T-helper 2 cell treated with Interferon-gamma antibody and Interleukin-4, amounts not matched to agents 5 μg/mL and 100 μg/mL, for 36 hours (primary cell): ENCODE measurements around the gene ZNF423.
A peak's percentile ranks its signal among the peaks of the same experiment; 100 is the strongest.

Experiments
- DNase-seq: peaks from one replicate; pipeline ENCODE4 v3.0.0; 2021; ENCODE audit warnings: low spot score
- H3K27ac Mint-ChIP-seq: one replicate; pipeline ENCODE4 v1.8.0; 2021; ENCODE audit warnings: mild to moderate bottlenecking, mixed read lengths
- H3K27me3 Mint-ChIP-seq: one replicate; pipeline ENCODE4 v1.8.0; 2021; ENCODE audit warnings: low read depth, mixed read lengths
- H3K36me3 Mint-ChIP-seq: one replicate; pipeline ENCODE4 v1.8.0; 2021; ENCODE audit warnings: low read depth, mixed read lengths
- H3K4me1 Mint-ChIP-seq: one replicate; pipeline ENCODE4 v1.8.0; 2021; ENCODE audit warnings: low read depth, mixed read lengths
- H3K4me3 Mint-ChIP-seq: one replicate; pipeline ENCODE4 v1.8.0; 2022; ENCODE audit warnings: mild to moderate bottlenecking, moderate library complexity, mixed read lengths
- H3K9me3 Mint-ChIP-seq: one replicate; pipeline ENCODE4 v1.8.0; 2021; ENCODE audit warnings: mixed read lengths

Gene ZNF423

GRCh38 chr16:49859125-49859811, 3.4 kb upstream of the ZNF423 start:
- Mint-ChIP-seq H3K27ac (no peak overlapping the region), H3K4me3 (peak overlapping the region; percentile 64)

GRCh38 chr16:49858200-49859124, 2.5 kb upstream of the ZNF423 start:
- H3K9me3 Mint-ChIP-seq: no peaks in the 10 kb centered on the region
- peaks cover 54% of the 10 kb centered on the region for H3K27me3 Mint-ChIP-seq
- peak; percentile 30 for DNase-seq
- no peak overlapping the region for H3K27ac Mint-ChIP-seq
- no peak overlapping the region for H3K4me3 Mint-ChIP-seq
- H3K4me1 Mint-ChIP-seq: peaks cover 5% of the 10 kb centered on the region
- H3K36me3 Mint-ChIP-seq: no peaks in the 10 kb centered on the region

More at GRCh38 chr16:49859125-49859811, 3.4 kb upstream of the ZNF423 start:
- Mint-ChIP-seq H3K27me3 (peaks cover 50% of the 10 kb centered on the region), H3K36me3 (no peaks in the 10 kb centered on the region), H3K9me3 (no peaks in the 10 kb centered on the region), H3K4me1 (peaks cover 5% of the 10 kb centered on the region)
- DNase-seq: no peak

- H3K4me3 Mint-ChIP-seq: peak overlapping the region; percentile 82
- peaks cover 5% of the 10 kb centered on the region for H3K4me1 Mint-ChIP-seq
- peaks cover 57% of the 10 kb centered on the region for H3K27me3 Mint-ChIP-seq
Observed at GRCh38 chr16:49857423-49858181, 1.7 kb upstream of the ZNF423 start.

GRCh38 chr16:49856672-49857330, 889 bp upstream of the ZNF423 start:
- no peaks in the 10 kb centered on the region for H3K36me3 Mint-ChIP-seq
- H3K4me1 Mint-ChIP-seq: peaks cover 5% of the 10 kb centered on the region
- peak; percentile 21 for DNase-seq
- H3K4me3 Mint-ChIP-seq: peak overlapping the region; percentile 69
- peaks cover 58% of the 10 kb centered on the region for H3K27me3 Mint-ChIP-seq
- no peak overlapping the region for H3K27ac Mint-ChIP-seq
- no peaks in the 10 kb centered on the region for H3K9me3 Mint-ChIP-seq

More at GRCh38 chr16:49857423-49858181, 1.7 kb upstream of the ZNF423 start:
- DNase-seq: peak; percentile 33
- Mint-ChIP-seq H3K27ac (no peak overlapping the region), H3K36me3 (no peaks in the 10 kb centered on the region), H3K9me3 (no peaks in the 10 kb centered on the region)

GRCh38 chr16:49855280-49855821, 561 bp downstream of the ZNF423 start:
- H3K36me3 Mint-ChIP-seq: no peaks in the 10 kb centered on the region
- H3K27me3 Mint-ChIP-seq: peaks cover 53% of the 10 kb centered on the region
- no peak overlapping the region for H3K27ac Mint-ChIP-seq
- H3K4me3 Mint-ChIP-seq: peak overlapping the region; percentile 15
- no peaks in the 10 kb centered on the region for H3K9me3 Mint-ChIP-seq
- DNase-seq: peak; percentile 38
- peaks cover 5% of the 10 kb centered on the region for H3K4me1 Mint-ChIP-seq

GRCh38 chr16:49854796-49855203, 1.1 kb downstream of the ZNF423 start:
- no peaks in the 10 kb centered on the region for H3K36me3 Mint-ChIP-seq
- H3K27ac Mint-ChIP-seq: no peak overlapping the region
- H3K27me3 Mint-ChIP-seq: peaks cover 48% of the 10 kb centered on the region
- H3K9me3 Mint-ChIP-seq: no peaks in the 10 kb centered on the region
- peaks cover 5% of the 10 kb centered on the region for H3K4me1 Mint-ChIP-seq
- DNase-seq: no peak
- H3K4me3 Mint-ChIP-seq: no peak overlapping the region

GRCh38 chr16:49854188-49854795, 1.6 kb downstream of the ZNF423 start:
- DNase-seq: no peak
- Mint-ChIP-seq H3K36me3 (no peaks in the 10 kb centered on the region), H3K27ac (no peak overlapping the region), H3K4me1 (peaks cover 3% of the 10 kb centered on the region), H3K4me3 (peak overlapping the region; percentile 62), H3K27me3 (peaks cover 44% of the 10 kb centered on the region), H3K9me3 (no peaks in the 10 kb centered on the region)

GRCh38 chr16:49852279-49852678, 3.6 kb downstream of the ZNF423 start:
- Mint-ChIP-seq H3K36me3 (no peaks in the 10 kb centered on the region), H3K4me3 (no peak overlapping the region), H3K4me1 (no peaks in the 10 kb centered on the region), H3K27me3 (peaks cover 39% of the 10 kb centered on the region), H3K27ac (no peak overlapping the region), H3K9me3 (no peaks in the 10 kb centered on the region)
- DNase-seq: no peak

- Mint-ChIP-seq H3K4me3 (no peak overlapping the region), H3K4me1 (no peaks in the 10 kb centered on the region), H3K36me3 (no peaks in the 10 kb centered on the region), H3K27ac (no peak overlapping the region), H3K9me3 (no peaks in the 10 kb centered on the region), H3K27me3 (peaks cover 40% of the 10 kb centered on the region)
- no peak for DNase-seq
Observed at GRCh38 chr16:49851468-49851787, 4.5 kb downstream of the ZNF423 start.

- no peak for DNase-seq
- Mint-ChIP-seq H3K27ac (no peak overlapping the region), H3K36me3 (no peaks in the 10 kb centered on the region), H3K27me3 (peaks cover 39% of the 10 kb centered on the region), H3K4me3 (no peak overlapping the region), H3K4me1 (no peaks in the 10 kb centered on the region), H3K9me3 (no peaks in the 10 kb centered on the region)
Observed at GRCh38 chr16:49850558-49851467, 5.1 kb downstream of the ZNF423 start.

GRCh38 chr16:49849754-49850108, 6.2 kb downstream of the ZNF423 start:
- Mint-ChIP-seq H3K4me3 (no peak overlapping the region), H3K4me1 (no peaks in the 10 kb centered on the region), H3K27ac (no peak overlapping the region), H3K36me3 (no peaks in the 10 kb centered on the region), H3K9me3 (no peaks in the 10 kb centered on the region), H3K27me3 (peaks cover 39% of the 10 kb centered on the region)
- no peak for DNase-seq

- DNase-seq: no peak
- Mint-ChIP-seq H3K27me3 (peaks cover 35% of the 10 kb centered on the region), H3K4me1 (no peaks in the 10 kb centered on the region), H3K9me3 (no peaks in the 10 kb centered on the region), H3K36me3 (no peaks in the 10 kb centered on the region), H3K4me3 (no peak overlapping the region), H3K27ac (no peak overlapping the region)
Observed at GRCh38 chr16:49849037-49849753, 6.7 kb downstream of the ZNF423 start.
